ENCODE data around the gene NIP7. TPM values are rescaled to one million over a fixed set of nuclear protein-coding genes. Genes with fewer than 3 reads are reported as not detected.

The NIP7 gene
- total and polyA plus RNA-seq, 2 of the 4 experiments (the other 2 are of a cell fraction): 14.0 to 28.3 TPM

DNA sequence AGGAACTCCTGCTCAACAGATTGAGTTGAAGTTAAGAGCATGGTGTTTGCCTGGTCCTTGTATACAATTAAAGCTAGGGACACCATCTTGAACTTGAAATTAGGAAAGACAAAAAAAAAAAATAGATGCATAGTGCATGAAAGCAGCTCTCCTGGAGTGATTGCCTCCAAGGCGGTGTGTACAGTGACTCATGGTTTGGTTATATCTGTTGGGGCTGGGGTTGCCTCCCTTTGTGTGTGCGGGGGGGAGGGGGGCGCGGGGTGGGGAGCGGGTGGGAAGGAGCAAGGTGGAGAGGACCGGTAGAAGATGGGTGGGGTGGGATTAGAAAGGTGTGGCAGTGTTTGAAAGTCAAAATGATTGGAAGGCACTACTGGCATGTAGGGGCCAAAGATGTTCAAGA is 8.7 kb downstream of the NIP7 start:
- Histone ChIP-seq H2BK15ac (ENCODE audit: low read depth, low read length) (no peak overlapping the region), H2AFZ (replicated peaks; ENCODE audit: low read length, poor library complexity) (no peak overlapping the region), H3K27ac (ENCODE audit: insufficient read depth, low read length) (no peak overlapping the region), H4K91ac (ENCODE audit: insufficient read depth, low read depth, low read length) (no peak overlapping the region), H3K4me1 (ENCODE audit: control insufficient read depth, insufficient read depth, low read length) (peaks cover 2% of the 10 kb centered on the region; the same call in 1 of the 2 replicates), H3K9ac (ENCODE audit: low read depth, low read length) (no peak overlapping the region), H2AK9ac (replicated peaks; ENCODE audit: low read depth, low read length, poor library complexity) (no peak overlapping the region), H3K18ac (ENCODE audit: low read depth, low read length) (no peak overlapping the region), H4K20me1 (ENCODE audit: insufficient read depth, low read length) (no peaks in the 10 kb centered on the region), H2BK20ac (ENCODE audit: low read depth, low read length) (no peak overlapping the region), H3K4me2 (ENCODE audit: low read depth, low read length) (no peak overlapping the region), H2AK5ac (ENCODE audit: low read depth, low read length) (no peak overlapping the region), H4K8ac (ENCODE audit: low read depth in 2 of 2, low read length in 2 of 2) (no peak overlapping the region), H3K36me3 (ENCODE audit: control insufficient read depth, insufficient read depth, low read length) (peaks cover 9% of the 10 kb centered on the region), H3K4me3 (ENCODE audit: insufficient read depth, low read depth, low read length) (no peak overlapping the region), H2BK5ac (ENCODE audit: low read depth, low read length, poor library complexity, severe bottlenecking) (no peak overlapping the region), H3K4ac (ENCODE audit: low read depth, low read length) (no peak overlapping the region), H2BK120ac (ENCODE audit: low read depth, low read length) (no peak overlapping the region), H4K5ac (ENCODE audit: low read depth, low read length) (no peak overlapping the region), H3K79me1 (ENCODE audit: low read depth in 1 of 2, low read length in 2 of 2) (0 out of 4 replicates have a peak, but pooled peaks cover 0 to 4% of the 10 kb centered on the region in 2 experiments), H3K9me1 (ENCODE audit: insufficient read depth, low read length) (peaks cover 3% of the 10 kb centered on the region; the same call in 1 of the 2 replicates), H3K27me3 (ENCODE audit: control insufficient read depth, insufficient read depth, low read length) (no peaks in the 10 kb centered on the region), H3K23ac (ENCODE audit: low read depth, low read length) (no peak overlapping the region), H3K56ac (ENCODE audit: extremely low read depth, insufficient read depth, low read length) (no peak overlapping the region), H3K14ac (replicated peaks; ENCODE audit: low read depth, low read length) (no peak overlapping the region), H3K9me3 (ENCODE audit: control insufficient read depth, insufficient read depth, low read length) (no peaks in the 10 kb centered on the region)
- 100% methylated on average over 2 of the region's 6 CpGs; no CpG with 5 or more reads in 1 of the 2 experiments for WGBS, 2 experiments (ENCODE audit: extremely low coverage in 2 of 2, insufficient read length in 1 of 2)
- in situ Hi-C loops (cut with MboI; ENCODE audit: low sequenced_read_pairs) (no loop called here), dilution Hi-C loops (cut with HindIII; ENCODE audit: low sequenced_read_pairs, unreplicated experiment) (no loop called here), intact Hi-C loops (cut with micrococcal nuclease) (no loop called here)
- CTCF ChIA-PET: interaction anchor here (0.7 kb wide), 1 partner anchor 378 kb away, joined by 3 read pairs; no protein-coding TSS in a partner anchor
- POLR2A ChIA-PET (ENCODE audit: unreplicated experiment): no interaction called here
- no peak for DNase-seq
- TF ChIP-seq, protein P1, sequence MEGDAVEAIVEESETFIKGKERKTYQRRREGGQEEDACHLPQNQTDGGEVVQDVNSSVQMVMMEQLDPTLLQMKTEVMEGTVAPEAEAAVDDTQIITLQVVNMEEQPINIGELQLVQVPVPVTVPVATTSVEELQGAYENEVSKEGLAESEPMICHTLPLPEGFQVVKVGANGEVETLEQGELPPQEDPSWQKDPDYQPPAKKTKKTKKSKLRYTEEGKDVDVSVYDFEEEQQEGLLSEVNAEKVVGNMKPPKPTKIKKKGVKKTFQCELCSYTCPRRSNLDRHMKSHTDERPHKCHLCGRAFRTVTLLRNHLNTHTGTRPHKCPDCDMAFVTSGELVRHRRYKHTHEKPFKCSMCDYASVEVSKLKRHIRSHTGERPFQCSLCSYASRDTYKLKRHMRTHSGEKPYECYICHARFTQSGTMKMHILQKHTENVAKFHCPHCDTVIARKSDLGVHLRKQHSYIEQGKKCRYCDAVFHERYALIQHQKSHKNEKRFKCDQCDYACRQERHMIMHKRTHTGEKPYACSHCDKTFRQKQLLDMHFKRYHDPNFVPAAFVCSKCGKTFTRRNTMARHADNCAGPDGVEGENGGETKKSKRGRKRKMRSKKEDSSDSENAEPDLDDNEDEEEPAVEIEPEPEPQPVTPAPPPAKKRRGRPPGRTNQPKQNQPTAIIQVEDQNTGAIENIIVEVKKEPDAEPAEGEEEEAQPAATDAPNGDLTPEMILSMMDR (conservative IDR thresholded peaks at IDR 0.05; ENCODE audit: low read depth, low read length): no peak
- TF ChIP-seq RCOR1 (IDR thresholded peaks at IDR 0.05; ENCODE audit: insufficient replicate concordance, low read length): no peak
- TF ChIP-seq MXI1 (IDR thresholded peaks at IDR 0.05; ENCODE audit: borderline replicate concordance, low read depth, low read length): no peak
- no peak for TF ChIP-seq RAD21 (IDR thresholded peaks at IDR 0.05; ENCODE audit: low read length)
- no peak for TF ChIP-seq SMC3 (IDR thresholded peaks at IDR 0.05; ENCODE audit: low read depth, low read length)
- TF ChIP-seq ELK1 (IDR thresholded peaks at IDR 0.05; ENCODE audit: borderline replicate concordance, low read depth, low read length): no peak
- no peak for TF ChIP-seq FOS (IDR thresholded peaks at IDR 0.05; ENCODE audit: low read depth, low read length)
- no peak for TF ChIP-seq MAFK (IDR thresholded peaks at IDR 0.05; ENCODE audit: low read depth, low read length)
- no peak for TF ChIP-seq BHLHE40 (IDR thresholded peaks at IDR 0.05; ENCODE audit: low read depth, low read length)
- no peak for TF ChIP-seq MAZ (IDR thresholded peaks at IDR 0.05; ENCODE audit: borderline replicate concordance, low read depth, low read length)
- no peak for TF ChIP-seq CHD1 (IDR thresholded peaks at IDR 0.05; ENCODE audit: low read depth, low read length)
- TF ChIP-seq NFE2L2 (IDR thresholded peaks at IDR 0.05; ENCODE audit: low read depth, low read length): no peak
- TF ChIP-seq USF2 (IDR thresholded peaks at IDR 0.05; ENCODE audit: low read depth, low read length): no peak
- no peak for TF ChIP-seq CEBPB (IDR thresholded peaks at IDR 0.05; ENCODE audit: low read depth, low read length)
- no peak for TF ChIP-seq RFX5 (IDR thresholded peaks at IDR 0.05; ENCODE audit: low read depth, low read length)
- ATAC-seq (ENCODE audit: low read depth): peak; percentile 33; the same call in 1 of the 2 replicates
- no TSS peak for BruUV-seq (replicated peaks)

All from IMR-90 (cell line).